SK-N-SH treated with all-trans-retinoic acid at 6 μM for 48 hours (cell line): Measurements from ENCODE around the gene FGFRL1.

Experiments
- ATAC-seq: fragments of 200-7000 bp; cut with Tn5 transposase; 3 replicates; pipeline ENCODE4 v1.9.1; 2020; ENCODE audit warnings: mild to moderate bottlenecking, moderate library complexity
- ARNTL ChIP-seq: fragments of 450-650 bp; formaldehyde crosslinking; IDR thresholded peaks from 2 replicates; pipeline ENCODE4 v1.5.0; 2020; ENCODE audit warnings: low read depth, mild to moderate bottlenecking, moderate library complexity, borderline replicate concordance
- BACH2 ChIP-seq: fragments of 250-450 bp; sonication (Bioruptor Pico); IDR thresholded peaks from 2 replicates; pipeline ENCODE4 v1.9.0; 2021; ENCODE audit warnings: mild to moderate bottlenecking, borderline replicate concordance
- CREB5 ChIP-seq: fragments of 250-450 bp; sonication (Bioruptor Pico); IDR thresholded peaks from 2 replicates; pipeline ENCODE4 v1.5.1; 2020; ENCODE audit warnings: low read depth, mild to moderate bottlenecking, moderate library complexity
- CSDC2 ChIP-seq: fragments of 250-450 bp; sonication (Bioruptor Pico); IDR thresholded peaks from 2 replicates; pipeline ENCODE4 v1.5.0; 2020; ENCODE audit warnings: mild to moderate bottlenecking, moderate library complexity
- GLIS3 ChIP-seq: fragments of 250-450 bp; sonication (Bioruptor Pico); IDR thresholded peaks from 2 replicates; pipeline ENCODE4 v1.5.0; 2020; ENCODE audit warnings: mild to moderate bottlenecking, moderate library complexity
- OSR1 ChIP-seq: fragments of 250-450 bp; sonication (Bioruptor Pico); IDR thresholded peaks from 2 replicates; pipeline ENCODE4 v1.8.0; 2022; ENCODE audit warnings: moderate library complexity, mild to moderate bottlenecking, inconsistent platforms
- POU6F1 ChIP-seq: fragments of 250-450 bp; sonication (Bioruptor Pico); IDR thresholded peaks from 2 replicates; pipeline ENCODE4 v1.8.0; 2021; ENCODE audit warnings: low read depth, mild to moderate bottlenecking, moderate library complexity, borderline replicate concordance
- PPARA ChIP-seq: fragments of 250-450 bp; sonication (Bioruptor Pico); IDR thresholded peaks from 2 replicates; pipeline ENCODE4 v1.5.0; 2020; ENCODE audit warnings: mild to moderate bottlenecking, borderline replicate concordance
- SNAI2 ChIP-seq: fragments of 250-450 bp; sonication (Bioruptor Pico); IDR thresholded peaks from 2 replicates; pipeline ENCODE4 v1.5.0; 2020; ENCODE audit warnings: mild to moderate bottlenecking, moderate library complexity
- TCF4 ChIP-seq: fragments of 250-450 bp; sonication (Bioruptor Pico); IDR thresholded peaks from 2 replicates; pipeline ENCODE4 v1.8.0; 2021; ENCODE audit warnings: mild to moderate bottlenecking, moderate library complexity, borderline replicate concordance
- TOX ChIP-seq: fragments of 250-450 bp; sonication (Bioruptor Pico); IDR thresholded peaks from 2 replicates; pipeline ENCODE4 v1.8.0; 2021; ENCODE audit warnings: mild to moderate bottlenecking, moderate library complexity, borderline replicate concordance
- TSHZ2 ChIP-seq: fragments of 250-450 bp; sonication (Bioruptor Pico); IDR thresholded peaks from 2 replicates; pipeline ENCODE4 v1.5.0; 2020; ENCODE audit warnings: mild to moderate bottlenecking, moderate library complexity
- ZC3H10 ChIP-seq: fragments of 250-450 bp; sonication (Bioruptor Pico); IDR thresholded peaks from 2 replicates; pipeline ENCODE4 v1.5.1; 2021; ENCODE audit warnings: mild to moderate bottlenecking, moderate library complexity
- ZFP3 ChIP-seq: fragments of 250-450 bp; sonication (Bioruptor Pico); IDR thresholded peaks from 2 replicates; pipeline ENCODE4 v1.5.0; 2020; ENCODE audit warnings: mild to moderate bottlenecking, moderate library complexity
- ZNF565 ChIP-seq: fragments of 450-650 bp; formaldehyde crosslinking; conservative IDR thresholded peaks from 2 replicates; pipeline ENCODE4 v1.5.0; 2020; ENCODE audit warnings: low read depth, mild to moderate bottlenecking, moderate library complexity

Gene FGFRL1

GRCh38 chr4:1019729-1020470 is 8.5 kb downstream of the FGFRL1 start (continued):
- TF ChIP-seq POU6F1 (CRISPR knock-in tag) (no peak), BACH2 (CRISPR knock-in tag) (no peak), ZC3H10 (CRISPR knock-in tag) (no peak)
- TF ChIP-seq, all 23 proteins: peak for 0

DNA sequence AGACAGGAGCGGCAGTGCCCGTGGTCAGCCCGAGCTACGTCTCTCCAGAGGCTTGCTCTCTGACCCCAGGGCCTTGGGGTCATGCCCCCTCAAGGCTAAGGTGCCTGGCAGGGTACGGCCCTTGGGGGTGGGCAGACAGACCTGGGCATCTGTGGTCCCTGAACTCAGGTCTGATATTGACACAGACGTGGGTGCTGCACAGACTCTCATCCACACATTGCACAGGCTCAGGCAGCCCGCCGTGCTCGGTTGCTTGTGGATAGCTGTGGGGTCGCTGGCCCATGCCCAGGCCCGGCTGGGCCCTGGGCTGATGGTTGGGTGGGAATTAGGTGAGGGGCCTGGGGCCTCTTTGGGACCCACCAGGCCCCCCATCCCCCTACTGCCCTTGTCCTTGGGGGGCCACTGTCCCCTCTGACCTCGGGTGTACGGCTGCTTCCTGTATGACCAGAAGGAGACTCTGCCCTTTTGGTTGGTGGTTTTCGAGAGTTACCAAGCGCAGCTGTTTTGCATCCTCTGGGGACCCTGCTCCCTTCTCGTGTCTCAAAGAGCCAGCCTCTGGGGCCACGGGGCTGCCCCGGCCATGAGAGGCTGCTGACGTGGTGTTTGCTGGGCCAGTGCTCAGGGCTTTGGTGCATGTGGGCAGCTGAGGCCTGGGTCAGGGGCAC is 10.1 kb downstream of the FGFRL1 start:
- no peak for ATAC-seq
- TF ChIP-seq ARNTL (no peak), BACH2 (CRISPR knock-in tag) (no peak), TOX (CRISPR knock-in tag) (no peak), OSR1 (CRISPR knock-in tag) (no peak), GLIS3 (CRISPR knock-in tag) (no peak), TSHZ2 (CRISPR knock-in tag) (no peak), CSDC2 (no peak), SNAI2 (CRISPR knock-in tag) (no peak)

DNA sequence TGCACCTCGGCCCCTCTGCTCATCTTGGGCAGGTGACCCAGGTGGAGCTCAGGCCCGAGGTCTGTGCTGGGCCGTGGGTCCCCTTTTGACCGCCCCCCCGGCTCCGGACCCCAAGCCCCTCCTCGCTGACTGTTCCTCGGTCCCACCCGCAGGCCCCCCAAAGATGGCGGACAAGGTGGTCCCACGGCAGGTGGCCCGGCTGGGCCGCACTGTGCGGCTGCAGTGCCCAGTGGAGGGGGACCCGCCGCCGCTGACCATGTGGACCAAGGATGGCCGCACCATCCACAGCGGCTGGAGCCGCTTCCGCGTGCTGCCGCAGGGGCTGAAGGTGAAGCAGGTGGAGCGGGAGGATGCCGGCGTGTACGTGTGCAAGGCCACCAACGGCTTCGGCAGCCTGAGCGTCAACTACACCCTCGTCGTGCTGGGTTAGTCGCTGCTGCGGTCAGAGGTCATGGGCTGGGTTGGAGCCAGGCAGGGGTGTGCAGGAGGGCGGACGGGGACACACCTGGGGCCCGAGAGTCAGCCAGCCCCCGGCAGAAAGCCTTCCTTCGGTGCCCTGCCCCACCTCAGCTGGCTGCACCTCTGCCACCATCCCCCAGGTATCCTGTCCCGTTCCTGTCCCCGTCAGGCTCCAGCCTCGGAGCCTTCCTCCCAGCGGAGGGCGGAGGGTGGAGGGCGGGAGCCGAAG is 10.8 kb downstream of the FGFRL1 start:
- no peak for ATAC-seq
- no peak for TF ChIP-seq GLIS3 (CRISPR knock-in tag)
- no peak for TF ChIP-seq ARNTL
- TF ChIP-seq CREB5 (CRISPR knock-in tag): no peak
- TF ChIP-seq BACH2 (CRISPR knock-in tag): no peak
- TF ChIP-seq TSHZ2 (CRISPR knock-in tag): no peak
- TF ChIP-seq ZFP3 (CRISPR knock-in tag): no peak

- TF ChIP-seq SNAI2 (CRISPR knock-in tag) (no peak), PPARA (CRISPR knock-in tag) (no peak), TCF4 (no peak), ZNF565 (CRISPR knock-in tag) (no peak), POU6F1 (CRISPR knock-in tag) (no peak)
- ATAC-seq: no peak
Measured at GRCh38 chr4:1022739-1023066, 11.3 kb downstream of the FGFRL1 start.
